GM12872 (cell line): ENCODE measurements around the gene IRAK3.

Experiments used
- TF ChIP-seq, protein P1 (sequence below): IDR thresholded peaks from 3 replicates; pipeline ENCODE4 v1.5.1; 2011; ENCODE audit warnings: low read depth, mild to moderate bottlenecking, low read length, moderate library complexity; ENCODE audit not compliant: insufficient read depth

IRAK3 gene

DNA sequence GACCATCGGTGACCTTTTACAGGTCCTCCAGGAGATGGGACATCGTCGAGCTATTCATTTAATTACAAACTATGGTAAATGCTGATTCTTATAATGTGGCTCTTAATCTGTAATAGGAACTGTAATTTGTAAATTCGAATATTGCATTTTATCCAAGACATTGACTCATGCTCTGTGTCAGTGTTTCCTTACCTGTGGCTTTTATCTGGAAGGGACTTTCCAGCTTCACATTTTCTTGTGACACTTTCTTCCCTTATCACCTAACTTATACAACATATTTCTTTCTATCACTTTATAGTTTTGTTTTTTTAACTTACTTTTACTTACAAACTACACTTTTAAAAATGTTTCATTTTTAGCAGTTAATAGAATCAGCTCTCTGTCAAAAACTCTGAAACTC, 14.8 kb downstream of the IRAK3 start:
- TF ChIP-seq, protein P1, sequence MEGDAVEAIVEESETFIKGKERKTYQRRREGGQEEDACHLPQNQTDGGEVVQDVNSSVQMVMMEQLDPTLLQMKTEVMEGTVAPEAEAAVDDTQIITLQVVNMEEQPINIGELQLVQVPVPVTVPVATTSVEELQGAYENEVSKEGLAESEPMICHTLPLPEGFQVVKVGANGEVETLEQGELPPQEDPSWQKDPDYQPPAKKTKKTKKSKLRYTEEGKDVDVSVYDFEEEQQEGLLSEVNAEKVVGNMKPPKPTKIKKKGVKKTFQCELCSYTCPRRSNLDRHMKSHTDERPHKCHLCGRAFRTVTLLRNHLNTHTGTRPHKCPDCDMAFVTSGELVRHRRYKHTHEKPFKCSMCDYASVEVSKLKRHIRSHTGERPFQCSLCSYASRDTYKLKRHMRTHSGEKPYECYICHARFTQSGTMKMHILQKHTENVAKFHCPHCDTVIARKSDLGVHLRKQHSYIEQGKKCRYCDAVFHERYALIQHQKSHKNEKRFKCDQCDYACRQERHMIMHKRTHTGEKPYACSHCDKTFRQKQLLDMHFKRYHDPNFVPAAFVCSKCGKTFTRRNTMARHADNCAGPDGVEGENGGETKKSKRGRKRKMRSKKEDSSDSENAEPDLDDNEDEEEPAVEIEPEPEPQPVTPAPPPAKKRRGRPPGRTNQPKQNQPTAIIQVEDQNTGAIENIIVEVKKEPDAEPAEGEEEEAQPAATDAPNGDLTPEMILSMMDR, result no peak

DNA sequence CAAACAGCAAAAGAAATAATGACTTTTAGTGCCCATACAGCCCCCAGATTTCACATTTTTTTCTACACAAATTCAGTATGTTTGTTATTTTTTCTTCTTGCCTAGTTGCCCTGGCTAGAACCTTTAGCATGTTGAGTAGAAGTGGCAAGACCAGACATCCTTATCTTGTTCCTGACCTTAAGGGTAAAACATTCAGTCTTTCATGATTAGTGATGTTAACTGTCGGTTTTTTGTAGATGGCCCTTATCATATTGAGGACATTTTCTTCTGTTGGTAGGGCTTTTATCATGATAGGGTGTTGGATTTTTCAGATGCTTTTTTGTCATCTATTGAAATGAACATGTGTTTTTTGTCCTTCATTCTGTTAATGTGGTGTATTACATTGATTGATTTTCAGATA, 17.1 kb downstream of the IRAK3 start:
- TF ChIP-seq, protein P1, result no peak

DNA sequence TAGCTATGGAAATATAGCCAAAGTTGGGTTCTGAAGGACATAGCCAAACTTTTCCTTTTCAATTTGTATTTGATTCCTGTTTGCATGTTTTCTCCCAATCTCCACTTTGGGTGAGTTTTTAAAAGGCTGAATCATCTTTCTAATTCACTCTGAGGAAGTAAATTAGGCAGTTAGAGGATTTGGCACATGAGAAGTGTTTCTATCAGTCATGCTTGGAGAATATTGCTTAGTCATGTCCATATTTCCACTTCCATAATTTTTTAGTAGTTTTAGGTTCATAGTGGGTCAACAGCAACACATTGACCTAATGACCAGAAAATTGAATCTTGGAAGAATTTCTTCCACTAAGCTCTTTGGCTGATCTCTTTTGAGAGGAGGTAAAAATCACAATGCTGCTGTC, 21.8 kb downstream of the IRAK3 start:
- TF ChIP-seq, protein P1, result no peak

DNA sequence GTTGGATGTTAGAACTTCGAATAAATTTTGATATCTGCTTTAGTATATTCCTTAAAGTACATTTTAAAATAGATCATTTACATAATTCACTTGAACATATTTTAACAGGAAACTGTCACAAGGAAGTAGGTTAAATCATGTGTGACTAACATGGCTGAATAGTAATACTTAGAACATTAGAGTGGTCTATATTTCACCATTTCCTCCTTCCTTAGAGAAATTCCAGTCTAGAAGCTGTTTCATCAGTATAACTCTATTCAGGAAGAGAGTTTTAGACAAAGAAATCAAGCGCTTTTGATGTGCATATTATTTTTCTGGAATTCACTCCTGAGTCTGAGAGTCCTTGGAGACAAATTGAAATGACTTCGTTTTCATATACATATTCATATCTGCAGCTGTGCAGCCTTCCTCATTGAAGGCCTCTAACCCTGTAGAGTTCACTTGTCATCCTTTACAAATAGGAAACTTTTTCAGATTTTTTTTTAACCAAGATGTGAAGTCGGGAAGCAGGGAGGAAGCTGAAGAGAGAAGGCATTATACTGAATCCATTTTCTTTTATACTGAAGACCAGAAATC, 28.4 kb downstream of the IRAK3 start:
- TF ChIP-seq, protein P1, result no peak

DNA sequence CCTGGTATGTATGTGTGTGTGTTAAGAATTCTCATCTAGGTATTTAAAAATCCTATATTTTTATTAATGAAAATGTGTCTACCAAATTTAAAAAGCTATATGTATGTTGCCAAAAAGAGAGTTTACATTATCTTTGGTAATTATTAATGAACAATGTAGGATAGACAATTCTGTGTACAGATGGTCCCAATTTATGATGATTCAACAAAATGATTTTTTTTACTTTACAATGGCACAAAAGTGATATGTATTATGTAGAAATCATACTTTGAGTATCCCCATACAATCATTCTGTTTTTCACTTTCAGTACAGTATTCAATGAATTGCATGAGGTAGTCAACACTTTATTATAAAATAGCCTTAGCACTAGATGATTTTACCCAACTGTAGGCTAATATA, 39.4 kb downstream of the IRAK3 start:
- TF ChIP-seq, protein P1, result no peak

GRCh38 chr12:66232263-66232662, 43.2 kb downstream of the IRAK3 start:
- TF ChIP-seq, protein P1, result no peak

- TF ChIP-seq, protein P1, result 0 out of 3 replicates have a peak, but pooled peaks have one; percentile 15
Measured at GRCh38 chr12:66234037-66234693, 45.2 kb downstream of the IRAK3 start.
